ENCODE results near the gene LASP1NB.
A peak's percentile ranks its signal among the peaks of the same experiment; 100 is the strongest.

LASP1NB gene

DNA sequence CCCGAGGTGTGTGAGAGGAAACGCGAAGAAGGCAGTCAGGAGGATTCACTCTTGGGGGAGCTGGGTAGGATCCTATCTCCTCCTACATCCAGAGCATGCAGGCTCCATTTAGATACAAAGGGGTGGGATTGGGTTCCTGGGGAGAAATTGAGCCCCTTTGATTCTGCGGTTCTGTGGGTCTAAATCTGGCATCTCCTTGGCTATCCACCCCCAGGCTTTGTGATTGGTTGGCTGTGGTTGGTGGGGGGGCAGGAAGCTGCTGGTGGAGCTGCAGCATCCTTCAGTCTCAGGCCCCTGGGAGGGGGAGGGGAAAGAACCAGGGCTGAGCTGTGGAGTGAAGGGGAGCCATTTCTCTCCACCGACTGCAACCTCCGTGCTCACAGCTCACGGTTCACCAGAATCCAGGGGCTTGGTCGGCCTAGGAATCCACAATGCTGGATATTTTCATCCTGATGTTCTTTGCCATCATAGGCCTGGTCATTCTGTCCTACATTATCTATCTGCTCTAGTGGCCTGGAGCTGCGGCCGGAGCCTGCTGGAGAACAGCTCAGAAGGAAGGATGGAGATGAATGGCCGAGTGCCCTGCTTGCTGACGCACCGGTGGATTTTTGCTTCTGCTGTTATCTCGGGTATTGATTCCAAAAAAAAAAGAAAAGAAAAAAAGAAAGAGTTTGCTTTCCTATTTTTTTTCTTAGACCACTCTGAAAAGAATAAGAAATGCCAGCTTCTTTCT lies at the start of gene LASP1NB:
LASP1NB (plus strand) TSS at position 352 of the 733 bp plus-strand sequence.
- BruUV-seq (replicated peaks): no TSS peak
- Histone ChIP-seq H3K4me3 (ENCODE audit: low read depth, low read length, poor library complexity, severe bottlenecking) (no peak within 1 kb of the TSS), H3K9me3 (ENCODE audit: low read length) (no peaks in the 10 kb centered on the region), H2AFZ (ENCODE audit: low read length) (peak within 1 kb of the TSS; percentile 42; the same call in 1 of the 2 replicates), H3K4me1 (ENCODE audit: insufficient read depth, low read length, poor library complexity, severe bottlenecking) (peaks cover 11% of the 10 kb centered on the region), H3K9me2 (ENCODE audit: insufficient read depth, low read length) (no peaks in the 10 kb centered on the region), H4K20me1 (ENCODE audit: insufficient read depth, low read length) (no peaks in the 10 kb centered on the region), H3K27ac (ENCODE audit: low read depth, low read length, poor library complexity, severe bottlenecking) (no peak within 1 kb of the TSS), H3K4me2 (ENCODE audit: low read length) (peak within 1 kb of the TSS; percentile 33; the same call in 1 of the 2 replicates), H3K79me2 (ENCODE audit: insufficient read depth, low read depth, low read length) (no peaks in the 10 kb centered on the region), H3K36me3 (ENCODE audit: insufficient read depth, low read length) (peaks cover 3% of the 10 kb centered on the region; the same call in 1 of the 2 replicates)
- POLR2A ChIA-PET: interaction anchor here (1.1 to 1.4 kb wide), 2 partner anchors 44 to 54 kb away, joined by 3 read pairs; no protein-coding TSS in a partner anchor
- DNase-seq (ENCODE audit: low spot score): peak; percentile 43
- CTCF ChIA-PET (ENCODE audit: unreplicated experiment): interaction anchor here (0.6 kb wide), 1 partner anchor 193 kb away, joined by 3 read pairs; no protein-coding TSS in a partner anchor
- no peak for TF ChIP-seq EZH2phosphoT487 (IDR thresholded peaks at IDR 0.05; ENCODE audit: borderline replicate concordance, low read depth, low read length)
- TF ChIP-seq CTCF (conservative IDR thresholded peaks at IDR 0.05; ENCODE audit: low read length): no peak
- intact Hi-C loops (cut with micrococcal nuclease; ENCODE audit: unreplicated experiment): no loop called here

DNA sequence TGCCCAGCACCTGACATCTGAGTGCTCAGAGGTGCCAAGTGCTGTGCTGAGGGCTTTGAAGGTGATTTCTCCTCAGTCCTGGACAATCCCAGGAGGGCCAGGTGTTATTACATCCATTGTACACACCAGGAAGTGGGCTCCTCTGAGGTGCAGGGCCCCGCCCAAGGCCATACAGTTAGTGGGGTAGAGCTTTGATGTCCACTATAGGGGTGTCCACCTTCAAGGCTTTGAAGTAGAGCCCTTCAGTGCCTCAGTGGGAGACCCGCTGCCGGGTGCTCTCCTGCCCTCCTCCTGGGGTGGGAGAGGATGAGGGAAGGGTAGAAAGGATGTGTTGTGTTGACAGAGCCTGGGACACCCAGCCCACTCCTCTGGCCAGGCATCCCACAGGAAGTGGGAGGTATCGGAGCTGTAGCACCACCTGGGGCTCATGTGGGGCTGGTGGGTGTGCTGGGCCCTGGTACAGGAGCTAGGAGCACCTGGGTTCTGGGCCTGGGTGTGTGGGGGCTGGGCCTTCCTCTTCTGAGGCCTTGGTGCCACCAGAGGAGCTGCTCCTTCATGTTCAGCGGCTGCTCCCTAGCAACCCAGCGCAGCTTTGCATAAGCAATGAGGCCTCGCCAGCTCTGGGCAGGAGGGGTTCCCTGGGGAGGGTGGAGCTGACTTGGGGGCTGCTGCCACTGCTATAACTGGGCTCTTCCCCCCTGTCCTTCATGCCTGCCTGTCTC lies 48.1 kb upstream of the LASP1NB start:
- DNase-seq (ENCODE audit: low spot score): peak; percentile 93
- no peaks in the 10 kb centered on the region for H3K9me3 ChIP-seq (ENCODE audit: low read length)
- TF ChIP-seq CTCF (conservative IDR thresholded peaks at IDR 0.05; ENCODE audit: low read length): peak; percentile 48; the same call in 1 of the 2 replicates
- TF ChIP-seq EZH2phosphoT487 (IDR thresholded peaks at IDR 0.05; ENCODE audit: borderline replicate concordance, low read depth, low read length): no peak
- POLR2A ChIA-PET: interaction anchor here (0.5 to 1.4 kb wide), 5 partner anchors 8 to 180 kb away, joined by 3 to 6 read pairs (median 5); no protein-coding TSS in a partner anchor
- peaks cover 89% of the 10 kb centered on the region for H3K79me2 ChIP-seq (ENCODE audit: insufficient read depth, low read depth, low read length)
- peak overlapping the region; percentile 57 for H3K4me3 ChIP-seq (ENCODE audit: low read depth, low read length, poor library complexity, severe bottlenecking)
- BruUV-seq (replicated peaks): no TSS peak
- no peak overlapping the region for H2AFZ ChIP-seq (ENCODE audit: low read length)
- CTCF ChIA-PET (ENCODE audit: unreplicated experiment): interaction anchor here (0.6 to 1.1 kb wide), 2 partner anchors 8 to 146 kb away, joined by 3 to 4 read pairs; partner anchors contain the start of gene LASP1
- peaks cover 92% of the 10 kb centered on the region for H3K4me1 ChIP-seq (ENCODE audit: insufficient read depth, low read length, poor library complexity, severe bottlenecking)
- intact Hi-C loops (cut with micrococcal nuclease; ENCODE audit: unreplicated experiment): loop anchor here (10.0 kb wide), 1 partner anchor 58 kb away; no protein-coding TSS in a partner anchor
- H3K4me2 ChIP-seq (ENCODE audit: low read length): peak overlapping the region; percentile 88
- peaks cover 9% of the 10 kb centered on the region; the same call in 1 of the 2 replicates for H4K20me1 ChIP-seq (ENCODE audit: insufficient read depth, low read length)
- peak overlapping the region; percentile 81 for H3K27ac ChIP-seq (ENCODE audit: low read depth, low read length, poor library complexity, severe bottlenecking)
- no peaks in the 10 kb centered on the region for H3K9me2 ChIP-seq (ENCODE audit: insufficient read depth, low read length)
- H3K36me3 ChIP-seq (ENCODE audit: insufficient read depth, low read length): peaks cover 57% of the 10 kb centered on the region
